Esophagus squamous epithelium (tissue), 5 donors: ENCODE measurements around the gene IL10RA. TPM values are rescaled to one million over a fixed set of nuclear protein-coding genes. Genes with fewer than 3 reads are reported as not detected.

Experiments
- DNase-seq: peaks from one replicate; lab custom pipeline; 2025; lab: John Stamatoyannopoulos, UW
- H3K27ac ChIP-seq, 4 donors: fragments of 200-600 bp; sonication (generic); one replicate each; pipeline ENCODE4 v1.5.1; 2016 to 2019; ENCODE audit warnings: mild to moderate bottlenecking in 1 of 4
- H3K27me3 ChIP-seq, 4 donors: fragments of 200-600 bp; sonication (generic); 1 replicate in 3 of 4; 2 replicates in 1 of 4; pipeline versions ENCODE4 v1.5.1 to v1.6.0; 2017 to 2021; ENCODE audit warnings: antibody characterized with exemption in 1 of 4
- H3K36me3 ChIP-seq, 3 donors: fragments of 200-600 bp; sonication (generic); one replicate each; pipeline ENCODE4 v1.5.1; 2016 to 2019
- H3K4me1 ChIP-seq, 3 donors: fragments of 200-600 bp; sonication (generic); one replicate each; pipeline ENCODE4 v1.5.1; 2017 to 2019
- H3K4me3 ChIP-seq, 4 donors: fragments of 200-600 bp; sonication (generic); 1 replicate in 3 of 4; 2 replicates in 1 of 4; pipeline ENCODE4 v1.5.1; 2016 to 2019; ENCODE audit warnings: mild to moderate bottlenecking in 2 of 4, moderate library complexity in 1 of 4
- H3K9me3 ChIP-seq, 3 donors: fragments of 200-600 bp; sonication (generic); one replicate each; pipeline ENCODE4 v1.5.1; 2016 to 2019
- POLR2A ChIP-seq, 4 donors: fragments of 450-650 bp; IDR thresholded peaks; one replicate each; pipeline ENCODE4 v1.6.1; 2017; ENCODE audit warnings: antibody characterized with exemption in 4 of 4, mild to moderate bottlenecking in 4 of 4, moderate library complexity in 3 of 4
- WGBS, 2 donors: methylation state at CpG; one replicate each; pipeline ENCODE4 v1.1.5; 2018; 5-methylcytosine and 5-hydroxymethylcytosine counted together
- intact Hi-C: fragments of 100-400 bp; cut with DNase I; formaldehyde crosslinking; loops from one replicate; pipeline ENCODE4 v1.15.0; 2022
- total RNA-seq, 4 donors: library from RNA; depleted of rRNA; stranded (reverse); fragments of >200 nt; gene quantifications; one replicate each; pipeline ENCODE4 v1.1.0, GENCODE V29; 2016
- TF ChIP-seq, protein P1 (sequence below), 6 experiments: fragments of 450-650 bp in 4 of 6; fragments of 200-600 bp in 2 of 6; sonication (generic) in 2 of 6; IDR thresholded peaks; one replicate each; pipeline ENCODE4 v1.5.1; 2016 to 2019; ENCODE audit warnings: antibody characterized with exemption in 6 of 6, mild to moderate bottlenecking in 4 of 6, moderate library complexity in 4 of 6
- donor health status: DM: yes; HTN: yes; CAD: no.

The IL10RA gene
- total RNA-seq, 4 donors from 2014 or later: 2.2 to 21.2 (median 11.3) TPM

DNA sequence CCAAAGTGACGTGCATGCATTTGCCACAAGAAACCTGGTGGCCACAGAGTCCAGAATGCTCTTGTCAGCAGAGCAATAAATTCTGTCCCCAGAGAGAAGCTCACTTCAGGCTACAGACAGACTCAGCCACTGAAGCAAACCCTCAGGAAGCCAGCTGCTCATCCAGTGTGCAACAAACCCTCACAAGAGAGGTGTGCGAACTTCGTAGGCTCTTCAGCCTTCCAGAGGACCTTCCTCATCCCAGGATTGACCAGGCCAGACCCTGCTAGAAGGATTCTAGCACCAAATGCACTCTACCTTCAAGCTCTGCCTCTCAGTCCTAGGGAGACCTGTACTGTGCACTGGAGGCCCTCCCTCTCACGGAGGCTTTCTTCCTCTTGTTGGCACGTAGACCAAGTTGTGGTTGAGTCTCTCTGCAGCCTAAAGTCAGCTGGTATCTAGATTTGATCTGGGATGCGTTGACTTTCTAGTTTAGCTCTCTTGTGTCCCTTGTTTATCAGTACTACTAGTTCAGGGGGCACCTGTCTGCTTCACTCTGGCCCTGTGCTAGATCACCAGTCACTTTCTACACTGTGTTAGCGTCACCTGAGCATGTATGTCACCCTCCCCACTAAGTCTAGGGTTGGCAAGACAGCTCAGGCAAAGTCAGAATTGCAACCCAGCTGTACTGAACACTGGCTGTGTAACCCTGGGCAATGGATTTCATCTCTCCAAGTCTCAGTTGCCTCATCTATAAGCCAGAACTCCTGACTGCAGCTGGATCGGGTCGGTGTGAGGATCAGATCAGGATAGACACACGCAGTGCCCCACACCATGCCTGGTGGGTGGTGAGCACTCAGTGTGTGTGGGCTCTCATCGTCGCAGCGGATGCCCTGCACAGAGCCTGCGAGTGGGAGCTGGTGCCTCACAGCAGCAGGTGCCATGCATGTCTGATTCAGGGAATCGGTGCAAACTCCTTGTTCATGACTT is 34.9 kb upstream of the IL10RA start:
- WGBS, 2 donors: 62 to 63% methylated on average over 6 to 9 of the region's 15 CpGs
- Histone ChIP-seq H3K27ac (peak overlapping the region in 2 of 4 donors; percentile 6 to 49), H3K27me3 (peaks cover 0 to 20% (median 0%) of the 10 kb centered on the region in 4 donors), H3K4me1 (peaks cover 0 to 32% (median 0%) of the 10 kb centered on the region in 3 donors), H3K9me3 (no peaks in the 10 kb centered on the region), H3K4me3 (no peak overlapping the region), H3K36me3 (no peaks in the 10 kb centered on the region)
- no peak for DNase-seq
- TF ChIP-seq, protein P1, sequence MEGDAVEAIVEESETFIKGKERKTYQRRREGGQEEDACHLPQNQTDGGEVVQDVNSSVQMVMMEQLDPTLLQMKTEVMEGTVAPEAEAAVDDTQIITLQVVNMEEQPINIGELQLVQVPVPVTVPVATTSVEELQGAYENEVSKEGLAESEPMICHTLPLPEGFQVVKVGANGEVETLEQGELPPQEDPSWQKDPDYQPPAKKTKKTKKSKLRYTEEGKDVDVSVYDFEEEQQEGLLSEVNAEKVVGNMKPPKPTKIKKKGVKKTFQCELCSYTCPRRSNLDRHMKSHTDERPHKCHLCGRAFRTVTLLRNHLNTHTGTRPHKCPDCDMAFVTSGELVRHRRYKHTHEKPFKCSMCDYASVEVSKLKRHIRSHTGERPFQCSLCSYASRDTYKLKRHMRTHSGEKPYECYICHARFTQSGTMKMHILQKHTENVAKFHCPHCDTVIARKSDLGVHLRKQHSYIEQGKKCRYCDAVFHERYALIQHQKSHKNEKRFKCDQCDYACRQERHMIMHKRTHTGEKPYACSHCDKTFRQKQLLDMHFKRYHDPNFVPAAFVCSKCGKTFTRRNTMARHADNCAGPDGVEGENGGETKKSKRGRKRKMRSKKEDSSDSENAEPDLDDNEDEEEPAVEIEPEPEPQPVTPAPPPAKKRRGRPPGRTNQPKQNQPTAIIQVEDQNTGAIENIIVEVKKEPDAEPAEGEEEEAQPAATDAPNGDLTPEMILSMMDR (IDR thresholded peaks at IDR 0.05): no peak
- TF ChIP-seq POLR2A (IDR thresholded peaks at IDR 0.05): no peak
- intact Hi-C loops: no loop called here

DNA sequence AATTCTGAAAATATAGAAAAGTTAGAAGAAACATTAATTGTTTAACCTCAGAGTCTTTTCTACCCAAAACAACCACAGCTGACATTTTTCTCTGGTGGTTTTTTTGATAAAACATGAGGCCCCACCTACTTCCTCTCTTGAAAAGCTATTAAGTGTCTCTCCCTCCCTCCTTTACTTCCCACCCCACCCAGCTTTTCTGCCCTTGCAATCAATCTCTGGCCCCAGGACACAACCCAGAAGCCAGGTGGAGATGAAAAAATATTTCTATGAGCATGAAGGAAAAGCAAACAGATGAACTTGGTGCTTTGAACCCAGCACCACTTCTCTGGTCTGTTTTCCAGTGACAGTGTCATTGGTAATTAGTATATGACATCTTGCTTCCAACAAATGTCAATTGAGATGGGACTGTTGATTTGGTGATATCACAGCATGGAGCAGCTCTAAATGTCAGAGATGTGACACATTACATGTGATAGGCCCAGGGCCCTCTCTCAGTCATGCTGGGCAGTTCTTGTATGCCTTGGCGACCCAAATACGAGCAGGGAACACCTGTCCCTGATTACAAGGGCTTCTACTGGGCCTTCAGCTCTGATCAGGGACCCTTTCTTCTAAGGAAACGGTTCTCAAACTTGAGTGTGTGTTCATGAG is 33.0 kb upstream of the IL10RA start:
- no peak overlapping the region for H3K4me3 ChIP-seq
- 80 to 91% methylated on average over 1 to 3 of the region's 3 CpGs for WGBS, 2 donors
- intact Hi-C loops: no loop called here

DNA sequence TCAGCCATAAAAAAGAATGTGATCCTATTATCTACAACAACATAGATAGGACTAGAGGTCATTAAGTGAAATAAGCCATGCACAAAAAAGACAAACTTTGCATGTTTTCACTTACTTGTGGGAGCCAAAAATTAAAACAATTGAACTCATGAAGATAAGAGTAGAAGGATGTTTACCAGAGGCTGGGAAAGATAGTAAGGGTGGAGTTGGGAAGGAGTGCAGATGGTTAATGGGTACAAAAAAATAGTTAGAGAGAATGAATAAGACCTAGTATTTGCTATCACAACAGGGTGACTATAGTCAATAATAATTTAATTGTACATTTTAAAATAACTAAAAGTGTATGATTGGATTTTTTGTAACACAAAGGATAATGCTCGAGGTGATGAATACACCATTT is 27.2 kb upstream of the IL10RA start:
- no peaks in the 10 kb centered on the region for H3K27me3 ChIP-seq
- H3K36me3 ChIP-seq: no peaks in the 10 kb centered on the region
- no peaks in the 10 kb centered on the region for H3K4me1 ChIP-seq
- TF ChIP-seq, protein P1 (IDR thresholded peaks at IDR 0.05): no peak
- no peak for TF ChIP-seq POLR2A (IDR thresholded peaks at IDR 0.05)
- H3K4me3 ChIP-seq: no peak overlapping the region
- H3K27ac ChIP-seq: peak overlapping the region in 1 of 4 donors; percentile 7
- DNase-seq: no peak
- intact Hi-C loops: no loop called here
- H3K9me3 ChIP-seq: no peaks in the 10 kb centered on the region
- 95% methylated on average over 1 of the region's 1 CpG for WGBS, 2 donors

More for the DNA sequence above, 33.0 kb upstream of the IL10RA start:
- Histone ChIP-seq H3K27ac (peak overlapping the region in 1 of 4 donors; percentile 27), H3K4me1 (peaks cover 0 to 22% (median 0%) of the 10 kb centered on the region in 3 donors), H3K27me3 (peaks cover 0 to 20% (median 0%) of the 10 kb centered on the region in 4 donors), H3K9me3 (no peaks in the 10 kb centered on the region), H3K36me3 (no peaks in the 10 kb centered on the region)
- no peak for DNase-seq
- no peak for TF ChIP-seq POLR2A (IDR thresholded peaks at IDR 0.05)
- TF ChIP-seq, protein P1 (IDR thresholded peaks at IDR 0.05): no peak

DNA sequence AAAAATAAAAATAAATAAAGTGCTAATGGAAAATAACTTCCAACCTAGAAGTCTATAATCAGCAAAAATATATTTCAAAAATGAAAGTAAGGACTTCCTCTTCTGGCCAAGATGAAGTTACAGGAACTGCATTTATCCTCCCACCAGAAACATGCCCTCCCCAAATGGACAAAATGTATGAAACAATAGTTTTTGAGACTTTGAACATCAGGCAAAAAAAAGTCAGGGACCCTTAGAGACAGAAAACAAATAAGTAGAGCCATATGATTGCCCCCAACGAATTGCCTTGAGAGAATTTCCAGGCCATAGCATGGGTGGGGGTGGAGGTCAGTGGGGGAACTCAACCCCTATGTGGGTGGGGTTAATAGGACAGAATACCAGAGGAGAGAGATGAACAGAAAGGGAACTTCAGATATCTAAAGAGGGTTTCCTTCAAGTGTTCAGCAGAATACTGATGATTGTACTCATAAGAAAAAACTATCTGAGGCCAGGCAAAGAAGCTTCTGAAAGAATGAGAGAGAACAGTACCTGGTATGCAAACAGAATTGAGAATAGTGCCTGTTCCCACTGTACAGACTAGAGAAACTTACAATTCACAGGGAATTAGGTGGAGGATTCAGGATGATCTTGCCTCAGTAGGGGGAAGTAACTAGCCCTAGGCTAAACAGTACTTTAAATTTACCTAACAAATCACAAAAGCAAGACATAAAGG is 26.6 kb upstream of the IL10RA start:
- H3K4me1 ChIP-seq: no peaks in the 10 kb centered on the region
- WGBS, 2 donors: 50 to 56% methylated on average over 1 of the region's 1 CpG
- peak overlapping the region in 1 of 4 donors; percentile 12 for H3K27ac ChIP-seq
- no peaks in the 10 kb centered on the region for H3K27me3 ChIP-seq
- DNase-seq: no peak
- intact Hi-C loops: no loop called here
- H3K36me3 ChIP-seq: no peaks in the 10 kb centered on the region
- H3K9me3 ChIP-seq: no peaks in the 10 kb centered on the region
- no peak overlapping the region for H3K4me3 ChIP-seq
- TF ChIP-seq POLR2A (IDR thresholded peaks at IDR 0.05): no peak
- TF ChIP-seq, protein P1 (IDR thresholded peaks at IDR 0.05): no peak
